Ammon's horn (tissue), 1 donor: Measurements from ENCODE around the gene ADAMTSL3.
A peak's percentile ranks its signal among the peaks of the same experiment; 100 is the strongest.

Source experiments
- DNase-seq: peaks from one replicate; pipeline ENCODE4 v3.0.0-alpha.2; 2016; ENCODE audit warnings: low spot score

Gene ADAMTSL3

GRCh38 chr15:83837945-83838571 is 184.1 kb downstream of the ADAMTSL3 start:
- peak; percentile 72 for DNase-seq

DNA sequence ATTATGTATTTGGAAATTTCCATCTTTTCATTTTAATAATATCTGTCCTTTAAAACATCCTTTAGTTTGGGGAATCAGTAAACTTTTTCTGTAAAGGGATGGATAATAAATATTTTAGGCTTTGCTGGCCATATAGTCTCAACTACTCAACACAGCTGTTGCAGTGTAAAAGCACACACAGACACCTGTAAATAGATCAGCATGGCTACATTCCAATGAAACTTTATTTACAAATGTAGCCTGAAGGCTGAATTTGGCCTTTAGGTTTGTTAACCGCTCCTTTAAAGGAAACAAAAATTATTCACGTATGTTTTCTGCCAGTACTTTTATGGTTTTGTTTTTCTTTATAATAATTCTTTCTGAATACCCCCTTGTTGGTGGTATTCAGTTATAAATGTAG is 184.8 kb downstream of the ADAMTSL3 start:
- DNase-seq = no peak

GRCh38 chr15:83842281-83842680 is 188.4 kb downstream of the ADAMTSL3 start:
- no peak for DNase-seq

DNA sequence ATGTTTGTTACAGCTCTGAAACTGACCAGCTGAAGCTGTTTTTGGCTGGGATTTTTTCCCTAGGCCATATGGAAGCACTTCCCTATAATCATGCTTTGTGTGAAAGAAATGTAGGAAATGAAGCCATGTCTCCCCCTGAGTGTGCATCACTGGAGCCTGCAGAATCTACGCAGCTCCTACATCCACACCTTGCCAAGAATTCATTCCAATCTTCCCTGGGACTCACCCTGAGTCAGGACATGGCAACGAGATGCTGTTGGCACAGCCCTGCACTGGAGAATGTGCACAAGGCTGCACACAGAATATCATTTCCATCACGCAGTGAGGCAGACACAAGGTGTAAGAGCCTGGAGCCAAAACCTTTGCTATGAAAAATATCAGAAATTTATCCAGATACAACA is 189.5 kb downstream of the ADAMTSL3 start:
- no peak for DNase-seq

DNA sequence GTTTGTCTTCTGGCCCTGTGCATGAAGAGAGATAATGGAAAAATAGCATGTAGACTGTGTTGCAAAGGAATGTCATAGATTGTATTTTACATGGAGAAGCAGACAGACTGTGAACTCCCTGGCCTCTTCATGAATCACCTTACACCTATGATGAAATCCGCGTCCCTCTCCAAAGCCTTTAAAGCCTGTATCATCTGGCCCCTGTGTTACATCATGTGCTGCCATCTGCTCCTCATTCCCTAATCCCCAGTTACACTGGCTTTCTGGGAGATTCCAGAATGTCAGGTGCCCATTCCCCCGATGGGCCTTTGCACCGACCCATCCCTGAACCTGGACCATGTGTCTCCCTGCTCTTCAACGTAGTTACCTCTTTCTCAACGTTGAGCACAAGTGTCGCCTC is 190.8 kb downstream of the ADAMTSL3 start:
- DNase-seq = no peak

DNA sequence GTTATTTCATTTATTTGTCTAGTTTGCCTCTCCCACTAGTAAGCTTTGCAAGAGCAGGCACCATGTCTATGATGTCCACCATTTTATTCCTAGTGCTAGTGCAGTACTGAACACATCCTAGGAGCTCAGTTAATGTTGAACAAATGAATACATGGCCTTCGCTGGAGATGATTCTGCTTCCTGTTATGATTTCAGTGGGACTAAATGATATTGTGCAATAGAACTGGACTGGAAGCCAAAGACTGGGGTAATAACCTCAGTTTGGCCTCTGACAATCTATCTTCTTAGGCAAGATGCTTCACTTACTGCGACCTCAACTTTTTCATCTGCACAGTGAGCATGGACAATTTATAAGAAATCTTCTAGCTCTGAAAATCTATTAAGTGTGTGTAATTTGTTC is 191.3 kb downstream of the ADAMTSL3 start:
- no peak for DNase-seq

- no peak for DNase-seq
Observed at GRCh38 chr15:83846847-83847246, 192.9 kb downstream of the ADAMTSL3 start.

- no peak for DNase-seq
Observed at GRCh38 chr15:83848315-83849050, 194.6 kb downstream of the ADAMTSL3 start.

- peak; percentile 25 for DNase-seq
Observed at GRCh38 chr15:83850015-83850414, 196.1 kb downstream of the ADAMTSL3 start.

DNA sequence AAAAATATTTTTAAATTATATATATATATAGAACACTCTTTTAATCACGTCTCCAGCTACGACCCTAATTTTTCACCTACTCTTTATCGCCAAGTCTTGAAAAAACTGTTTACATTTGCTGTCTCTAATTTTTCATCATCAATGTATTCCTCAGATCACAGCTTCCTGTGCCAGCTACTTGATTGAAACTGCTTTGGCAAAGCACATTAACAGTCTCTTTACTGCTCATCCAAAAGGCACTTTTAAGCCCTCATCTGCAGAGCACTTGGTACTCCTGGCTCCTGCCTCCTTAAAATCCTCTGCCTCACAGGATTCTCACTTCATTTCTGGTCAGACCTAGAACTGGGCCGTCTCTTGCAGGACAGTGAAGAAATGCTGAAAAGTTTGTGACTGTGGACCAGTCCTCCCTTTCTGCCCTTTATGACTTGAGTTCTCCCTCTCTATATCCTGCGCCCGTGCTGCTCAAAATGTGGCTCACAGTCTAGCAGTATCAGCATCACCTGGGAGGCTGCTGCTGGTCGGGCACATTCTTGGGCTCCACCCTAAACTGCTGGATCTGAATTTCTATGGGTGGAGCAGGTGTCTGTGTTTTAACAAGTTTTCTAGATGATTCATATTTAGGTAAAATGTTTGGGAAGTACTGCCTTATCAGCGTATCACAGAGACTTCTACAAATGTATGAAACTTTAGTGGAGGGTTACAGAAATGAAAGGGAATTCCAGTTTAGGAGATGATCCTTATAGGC is 196.8 kb downstream of the ADAMTSL3 start:
- DNase-seq = no peak

DNA sequence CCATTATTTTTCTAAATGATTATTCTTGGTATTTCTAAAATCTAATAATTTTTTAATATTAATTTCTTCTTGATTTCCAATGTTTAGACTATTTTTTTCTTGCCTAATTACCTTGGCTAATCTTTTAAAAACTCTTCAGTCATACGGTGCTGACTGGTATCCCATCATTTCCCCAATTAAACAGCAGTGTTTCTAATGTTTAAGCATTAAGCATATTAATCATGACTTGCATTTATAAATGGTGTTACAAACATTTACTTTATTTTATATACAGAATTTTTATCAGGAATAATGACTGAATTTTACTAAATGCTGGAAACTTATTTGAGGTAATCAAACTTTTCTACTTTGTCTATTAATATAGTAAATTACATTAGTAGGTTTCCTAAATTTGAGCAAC is 199.3 kb downstream of the ADAMTSL3 start:
- no peak for DNase-seq

GRCh38 chr15:83854321-83854720 is 200.4 kb downstream of the ADAMTSL3 start:
- no peak for DNase-seq

DNA sequence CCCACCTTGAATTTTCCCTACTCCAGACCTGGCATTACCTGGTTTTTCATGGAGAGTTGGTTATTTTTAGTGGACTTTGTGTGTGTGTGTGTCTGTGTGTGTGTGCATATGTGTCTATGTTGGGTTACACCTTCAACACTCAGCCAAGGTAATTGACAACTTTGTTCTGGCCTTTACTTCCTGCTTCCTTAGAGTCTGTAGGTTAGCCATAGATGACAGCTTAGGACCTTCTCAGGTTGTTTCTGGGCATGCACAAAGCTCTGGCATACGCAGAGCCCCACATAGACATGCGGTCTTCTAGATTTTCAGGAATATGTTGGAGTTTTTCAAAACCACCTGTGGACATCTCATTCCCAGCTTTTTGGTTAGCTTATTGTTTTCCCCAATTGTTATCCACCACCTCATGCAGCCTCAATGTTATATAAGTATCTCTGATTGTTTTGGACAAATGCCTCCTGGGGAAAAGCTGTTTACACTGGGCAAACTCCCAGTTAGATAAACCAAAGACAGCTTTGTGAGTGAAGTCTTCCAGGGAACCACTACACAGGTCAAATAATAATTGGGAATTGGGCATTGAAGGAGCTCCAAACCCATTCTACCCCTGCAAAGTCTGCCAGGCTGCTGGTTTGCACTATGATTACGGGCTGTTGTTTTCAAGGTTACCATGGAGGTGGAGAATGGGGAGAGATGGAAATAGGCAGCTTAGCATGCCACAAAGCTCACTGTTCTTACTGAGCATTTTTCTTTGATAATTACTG is 201.2 kb downstream of the ADAMTSL3 start:
- peak; percentile 15 for DNase-seq

- no peak for DNase-seq
Observed at GRCh38 chr15:83855956-83856355, 202.0 kb downstream of the ADAMTSL3 start.

GRCh38 chr15:83858820-83859505 is 205.0 kb downstream of the ADAMTSL3 start:
- no peak for DNase-seq

- no peak for DNase-seq
Observed at GRCh38 chr15:83866692-83867091, 212.8 kb downstream of the ADAMTSL3 start.

DNA sequence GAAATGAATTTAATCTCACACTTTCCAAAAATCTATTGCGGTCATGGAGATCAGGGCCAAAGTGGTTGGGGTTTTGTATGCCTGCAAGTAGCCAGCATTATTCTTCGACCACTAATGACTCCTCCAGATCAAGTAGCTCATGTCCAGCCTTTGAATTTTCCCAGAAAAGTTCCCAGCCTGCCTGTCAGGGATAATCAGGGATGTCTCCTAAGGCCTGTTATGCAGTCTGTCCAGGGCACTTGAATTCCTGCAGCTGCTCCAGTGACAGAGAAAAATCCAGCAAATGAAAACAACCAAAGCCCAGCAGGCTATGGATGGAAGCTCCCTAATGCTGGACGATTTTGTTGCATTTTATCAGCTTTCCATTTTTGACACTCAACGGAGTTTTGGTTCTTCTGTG is 215.4 kb downstream of the ADAMTSL3 start:
- no peak for DNase-seq

DNA sequence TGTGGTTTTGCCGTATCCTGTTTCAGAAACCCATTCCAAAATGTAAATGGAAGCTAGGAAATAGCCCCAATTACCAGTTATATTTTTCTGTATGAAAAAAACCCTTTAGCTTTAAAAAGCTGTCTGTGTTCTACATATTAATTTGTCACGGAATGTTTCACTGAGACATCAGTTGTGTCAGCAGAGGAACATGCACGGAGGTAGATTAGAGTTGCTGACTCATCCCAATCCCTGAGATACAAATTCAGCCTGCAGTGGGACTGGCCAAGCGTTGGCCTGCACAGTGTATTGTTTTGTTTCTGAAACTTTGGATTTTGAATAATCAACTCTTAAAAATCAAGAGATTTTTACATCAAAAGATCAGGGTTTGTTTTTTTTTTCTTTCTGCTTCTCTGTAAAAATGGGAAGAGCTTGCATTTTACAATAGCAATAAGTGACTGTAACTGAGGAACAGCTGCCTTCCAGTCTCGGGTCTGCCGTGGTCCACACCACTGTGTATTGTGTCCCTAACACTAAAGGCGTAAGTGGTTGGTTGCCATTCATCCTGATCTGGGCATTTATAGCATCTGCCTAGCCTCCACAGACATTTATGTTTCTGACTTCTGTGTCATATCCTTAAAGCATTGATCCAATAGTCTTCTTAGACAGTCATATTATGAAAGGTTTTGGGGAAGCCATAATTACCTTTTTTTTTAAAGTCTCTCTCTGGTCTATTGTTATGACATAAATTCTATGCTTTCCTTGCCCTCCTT is 218.1 kb downstream of the ADAMTSL3 start:
- DNase-seq = peak; percentile 63

GRCh38 chr15:83873966-83874365 is 220.0 kb downstream of the ADAMTSL3 start:
- DNase-seq = no peak

- DNase-seq = no peak
Observed at GRCh38 chr15:83880529-83880928, 226.6 kb downstream of the ADAMTSL3 start.

DNA sequence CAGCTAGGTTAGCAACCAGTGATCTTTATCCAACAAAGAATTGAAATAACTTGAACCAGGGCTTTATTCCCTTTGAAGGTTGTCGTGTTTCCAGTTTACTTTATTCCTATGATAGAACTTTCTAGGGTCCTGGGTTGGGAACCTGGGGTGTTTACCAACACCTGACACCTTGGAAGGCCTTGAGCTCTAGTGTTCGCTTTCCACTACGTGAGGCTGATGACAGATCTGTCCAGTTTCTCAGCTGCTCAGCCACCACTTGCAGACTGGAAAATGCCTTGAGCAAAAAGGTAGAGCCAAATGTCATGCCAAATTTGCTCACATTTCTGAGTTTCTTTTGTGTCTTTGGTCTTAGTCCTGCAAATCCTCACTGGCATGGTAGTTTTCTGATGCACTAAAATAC is 227.2 kb downstream of the ADAMTSL3 start:
- no peak for DNase-seq
